T1000 (cell line): ENCODE data around the gene EVL.

Experiments used
- DNase-seq: peaks from one replicate; lab custom pipeline; 2025; ENCODE audit warnings: mixed read lengths; lab: John Stamatoyannopoulos, UW

EVL gene

GRCh38 chr14:100065942-100066574 is 836 bp downstream of the EVL start:
- no peak for DNase-seq

GRCh38 chr14:100066962-100067361 is 1.7 kb downstream of the EVL start:
- no peak for DNase-seq

- DNase-seq: no peak
These were observed 2.3 kb downstream of the EVL start for GRCh38 chr14:100067481-100067880.

- DNase-seq: no peak
These were observed 3.0 kb downstream of the EVL start for GRCh38 chr14:100067971-100068959.

- DNase-seq: no peak
These were observed 4.1 kb downstream of the EVL start for GRCh38 chr14:100069161-100069800.

GRCh38 chr14:100070310-100070709 is 5.1 kb downstream of the EVL start:
- no peak for DNase-seq

GRCh38 chr14:100071545-100071944 is 6.3 kb downstream of the EVL start:
- no peak for DNase-seq

GRCh38 chr14:100072783-100073346 is 7.6 kb downstream of the EVL start:
- DNase-seq: no peak

GRCh38 chr14:100073576-100074430 is 8.6 kb downstream of the EVL start:
- no peak for DNase-seq

- DNase-seq: no peak
These were observed 9.3 kb downstream of the EVL start for GRCh38 chr14:100074431-100075100.

- DNase-seq: no peak
These were observed 10.5 kb downstream of the EVL start for GRCh38 chr14:100075681-100076080.

GRCh38 chr14:100076133-100076532 is 10.9 kb downstream of the EVL start:
- peak; percentile 23 for DNase-seq

- peak; percentile 19 for DNase-seq
These were observed 11.4 kb downstream of the EVL start for GRCh38 chr14:100076606-100077005.

GRCh38 chr14:100077441-100077840 is 12.2 kb downstream of the EVL start:
- no peak for DNase-seq

GRCh38 chr14:100078216-100078803 is 13.1 kb downstream of the EVL start:
- no peak for DNase-seq

- DNase-seq: peak; percentile 17
These were observed 13.9 kb downstream of the EVL start for GRCh38 chr14:100078997-100079725.

- no peak for DNase-seq
These were observed 14.4 kb downstream of the EVL start for GRCh38 chr14:100079726-100080005.

- no peak for DNase-seq
These were observed 15.0 kb downstream of the EVL start for GRCh38 chr14:100080206-100080605.

GRCh38 chr14:100081997-100082625 is 16.9 kb downstream of the EVL start:
- DNase-seq: no peak
